GM12878 (cell line): ENCODE results near the gene FRAS1. TPM values are rescaled to one million over a fixed set of nuclear protein-coding genes. Genes with fewer than 3 reads are reported as not detected.

Experiments used
- ATAC-seq: fragments of 200-7000 bp; cut with Tn5 transposase; 3 replicates; pipeline ENCODE4 v1.9.1; 2020; ENCODE audit warnings: mild to moderate bottlenecking, moderate library complexity
- BruUV-seq: library from RNA; stranded (reverse); fragments of 400-500 nt; replicated peaks from 2 replicates; lab custom pipeline; 2021; lab: Mats Ljungman, UMichigan
- CTCF ChIA-PET: fragments of 300-600 bp; sonication (Branson Sonifier 250); formaldehyde crosslinking; extraction: SDS; loops from one replicate; lab custom pipeline; 2021; ENCODE audit warnings: inconsistent platforms; lab: Yijun Ruan, JAX
- POLR2A ChIA-PET: fragments of 350-600 bp; formaldehyde crosslinking; extraction: SDS; loops from one replicate; lab custom pipeline; 2021; ENCODE audit warnings: inconsistent platforms; lab: Charles Lee
- RAD21 ChIA-PET: fragments of 300-600 bp; sonication (Branson Sonifier 250); formaldehyde crosslinking; loops from one replicate; lab custom pipeline; 2023; ENCODE audit warnings: antibody characterized with exemption; ENCODE audit not compliant: unreplicated experiment; lab: Charles Lee
- SMC1A ChIA-PET: fragments of 300-600 bp; sonication (Branson Sonifier 250); formaldehyde crosslinking; loops from one replicate; lab custom pipeline; 2023; ENCODE audit not compliant: unreplicated experiment, uncharacterized antibody; lab: Charles Lee
- DNase-seq: peaks from one replicate; pipeline ENCODE4 v3.0.0-alpha.2; 2011; ENCODE audit warnings: low read depth, low spot score
- FAIRE-seq: peaks from 3 replicates; lab custom pipeline; 2011; peaks lifted over from hg19 to GRCh38; lab: Jason Lieb, UNC
- H2AFZ ChIP-seq: 2 replicates; pipeline ENCODE4 v1.6.0; 2011; ENCODE audit warnings: low read depth, low read length, control low read depth; ENCODE audit not compliant: control insufficient read depth
- H3K27ac ChIP-seq: 2 replicates; pipeline ENCODE4 v1.5.1; 2011; ENCODE audit warnings: control low read depth; ENCODE audit not compliant: control insufficient read depth, insufficient read depth
- H3K27me3 ChIP-seq, 2 experiments: replicated peaks in 1 of 2; 2 replicates each; pipeline versions ENCODE4 v1.6.0 to v1.6.1; 2011; ENCODE audit warnings: low read length in 1 of 2; ENCODE audit not compliant: control insufficient read depth in 2 of 2, insufficient read depth in 2 of 2
- H3K36me3 ChIP-seq, 2 experiments: 2 replicates each; pipeline ENCODE4 v1.5.1; 2011; ENCODE audit warnings: low read length in 1 of 2; ENCODE audit not compliant: control insufficient read depth in 2 of 2, insufficient read depth in 2 of 2
- H3K4me1 ChIP-seq: 2 replicates; pipeline ENCODE4 v1.6.1; 2011; ENCODE audit warnings: mild to moderate bottlenecking, low read length, moderate library complexity, mixed read lengths; ENCODE audit not compliant: control insufficient read depth, insufficient read depth
- H3K4me2 ChIP-seq: 2 replicates; pipeline ENCODE4 v1.6.0; 2011; ENCODE audit warnings: control low read depth; ENCODE audit not compliant: control insufficient read depth, insufficient read depth
- H3K4me3 ChIP-seq: fragments of 200-600 bp; sonication (generic); 2 replicates; pipeline ENCODE4 v1.5.1; 2016
- H3K79me2 ChIP-seq: 2 replicates; pipeline ENCODE4 v1.6.0; 2011; ENCODE audit warnings: low read length; ENCODE audit not compliant: control insufficient read depth, insufficient read depth
- H3K9ac ChIP-seq: 2 replicates; pipeline ENCODE4 v1.8.0; 2011; ENCODE audit warnings: low read length, control low read depth, mixed read lengths; ENCODE audit not compliant: control insufficient read depth, insufficient read depth
- H3K9me3 ChIP-seq: replicated peaks from 3 replicates; pipeline ENCODE4 v1.5.1; 2011; ENCODE audit warnings: mild to moderate bottlenecking, low read length; ENCODE audit not compliant: control insufficient read depth, insufficient read depth
- H4K20me1 ChIP-seq: 2 replicates; pipeline ENCODE4 v1.6.0; 2011; ENCODE audit not compliant: control insufficient read depth, insufficient read depth
- KLF5 ChIP-seq: fragments of 450-650 bp; IDR thresholded peaks from 2 replicates; pipeline ENCODE4 v1.6.1; 2014; ENCODE audit warnings: mild to moderate bottlenecking; ENCODE audit not compliant: partially characterized antibody
- LARP7 ChIP-seq: fragments of 450-650 bp; IDR thresholded peaks from 2 replicates; pipeline ENCODE4 v1.6.1; 2017; ENCODE audit warnings: mild to moderate bottlenecking
- MLLT1 ChIP-seq: fragments of 450-650 bp; IDR thresholded peaks from 2 replicates; pipeline ENCODE4 v1.6.1; 2016; ENCODE audit warnings: mild to moderate bottlenecking
- RUNX3 ChIP-seq: IDR thresholded peaks from 2 replicates; pipeline ENCODE4 v1.6.1; 2012; ENCODE audit warnings: low read length, inconsistent platforms
- ZBTB33 ChIP-seq: fragments of 450-650 bp; IDR thresholded peaks from 2 replicates; pipeline ENCODE4 v1.6.1; 2017; ENCODE audit warnings: mild to moderate bottlenecking
- WGBS: methylation state at CpG from one replicate; pipeline ENCODE4 v1.1.6; 2016; ENCODE audit warnings: low lambda C conversion rate; ENCODE audit not compliant: insufficient replicate concordance, insufficient coverage; ENCODE audit errors: missing lambda C conversion rate; 5-methylcytosine and 5-hydroxymethylcytosine counted together
- in situ Hi-C: fragments of 300-500 bp; cut with MboI; formaldehyde crosslinking; loops from 9 replicates; pipeline ENCODE4 v1.14.3; 2018; ENCODE audit warnings: mixed read lengths
- intact Hi-C: fragments of 100-400 bp; cut with micrococcal nuclease; formaldehyde crosslinking; loops from one replicate; pipeline ENCODE4 v1.14.2; 2022; ENCODE audit not compliant: unreplicated experiment
- polyA plus RNA-seq, 11 experiments: library from polyadenylated mRNA; depleted of rRNA in 4 of 11; unstranded in 6 of 11; stranded (reverse) in 5 of 11; fragments of >200 nt; fragmentation: Nextera tagmentation in 4 of 11; fragmentation: Illumina TruSeq in 1 of 11; extraction: Ambion mirVana in 4 of 11; extraction: Trizol in 1 of 11; gene quantifications; 1 replicate in 1 of 11; 2 replicates in 10 of 11; pipeline versions ENCODE4 v1.2.1 to v1.2.3, GENCODE V29; 2011 to 2016; ENCODE audit warnings: inconsistent platforms in 2 of 11, missing spikeins in 2 of 11, low read depth in 1 of 11
- total RNA-seq, 4 experiments: library from RNA; depleted of rRNA in 3 of 4; stranded (reverse); fragments of >200 nt in 3 of 4; fragmentation: Illumina TruSeq in 1 of 4; extraction: Trizol in 1 of 4; gene quantifications; 2 replicates each; pipeline versions ENCODE4 v1.2.1 to v1.2.3, GENCODE V29; 2013 to 2021
- TF ChIP-seq, protein P1 (sequence below): fragments of 450-650 bp; formaldehyde crosslinking; IDR thresholded peaks from 2 replicates; pipeline ENCODE4 v1.4.0; 2020; ENCODE audit warnings: mild to moderate bottlenecking, moderate library complexity

Gene FRAS1
- total and polyA plus RNA-seq, 10 of the 15 experiments (the other 5 are each of a cell fraction or from before 2014, with no cell fraction given) = 0.08 to 11.7 (median 0.20) TPM

- TF ChIP-seq, protein P1, sequence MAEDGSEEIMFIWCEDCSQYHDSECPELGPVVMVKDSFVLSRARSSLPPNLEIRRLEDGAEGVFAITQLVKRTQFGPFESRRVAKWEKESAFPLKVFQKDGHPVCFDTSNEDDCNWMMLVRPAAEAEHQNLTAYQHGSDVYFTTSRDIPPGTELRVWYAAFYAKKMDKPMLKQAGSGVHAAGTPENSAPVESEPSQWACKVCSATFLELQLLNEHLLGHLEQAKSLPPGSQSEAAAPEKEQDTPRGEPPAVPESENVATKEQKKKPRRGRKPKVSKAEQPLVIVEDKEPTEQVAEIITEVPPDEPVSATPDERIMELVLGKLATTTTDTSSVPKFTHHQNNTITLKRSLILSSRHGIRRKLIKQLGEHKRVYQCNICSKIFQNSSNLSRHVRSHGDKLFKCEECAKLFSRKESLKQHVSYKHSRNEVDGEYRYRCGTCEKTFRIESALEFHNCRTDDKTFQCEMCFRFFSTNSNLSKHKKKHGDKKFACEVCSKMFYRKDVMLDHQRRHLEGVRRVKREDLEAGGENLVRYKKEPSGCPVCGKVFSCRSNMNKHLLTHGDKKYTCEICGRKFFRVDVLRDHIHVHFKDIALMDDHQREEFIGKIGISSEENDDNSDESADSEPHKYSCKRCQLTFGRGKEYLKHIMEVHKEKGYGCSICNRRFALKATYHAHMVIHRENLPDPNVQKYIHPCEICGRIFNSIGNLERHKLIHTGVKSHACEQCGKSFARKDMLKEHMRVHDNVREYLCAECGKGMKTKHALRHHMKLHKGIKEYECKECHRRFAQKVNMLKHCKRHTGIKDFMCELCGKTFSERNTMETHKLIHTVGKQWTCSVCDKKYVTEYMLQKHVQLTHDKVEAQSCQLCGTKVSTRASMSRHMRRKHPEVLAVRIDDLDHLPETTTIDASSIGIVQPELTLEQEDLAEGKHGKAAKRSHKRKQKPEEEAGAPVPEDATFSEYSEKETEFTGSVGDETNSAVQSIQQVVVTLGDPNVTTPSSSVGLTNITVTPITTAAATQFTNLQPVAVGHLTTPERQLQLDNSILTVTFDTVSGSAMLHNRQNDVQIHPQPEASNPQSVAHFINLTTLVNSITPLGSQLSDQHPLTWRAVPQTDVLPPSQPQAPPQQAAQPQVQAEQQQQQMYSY = no peak
- no peak for TF ChIP-seq KLF5
- TF ChIP-seq, all 136 proteins: peak for 0
Observed at GRCh38 chr4:78039678-78040077, 17.4 kb upstream of the FRAS1 start (continued).

DNA sequence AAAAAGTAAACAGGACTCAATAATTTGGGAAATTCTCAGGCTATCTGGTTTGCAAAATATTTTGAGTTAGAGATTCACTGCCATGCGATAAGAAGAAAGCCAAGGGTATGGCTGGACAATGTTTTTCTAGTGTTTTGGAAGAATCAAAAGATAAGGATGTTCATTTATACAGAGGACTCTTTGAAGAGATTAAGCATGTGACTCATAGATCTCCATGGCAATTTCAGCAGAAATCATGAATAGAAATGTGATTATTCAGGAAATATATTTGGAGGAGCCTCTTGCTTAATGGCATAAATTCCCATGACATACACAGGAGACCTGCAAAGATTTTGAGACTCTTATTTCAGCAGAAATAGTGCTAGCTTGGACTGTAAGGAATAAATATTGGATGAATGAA, 16.7 kb upstream of the FRAS1 start:
- no peak for FAIRE-seq

More for the DNA sequence above, 16.7 kb upstream of the FRAS1 start:
- in situ Hi-C loops = no loop called here
- no TSS peak for BruUV-seq
- no peak overlapping the region for H3K27ac ChIP-seq
- no peak for DNase-seq
- H2AFZ ChIP-seq = no peak overlapping the region
- no peak overlapping the region for H3K9ac ChIP-seq
- TF ChIP-seq KLF5 (no peak), RUNX3 (no peak), LARP7 (no peak), ZBTB33 (no peak), MLLT1 (no peak)
- H3K9me3 ChIP-seq = no peaks in the 10 kb centered on the region
- ChIA-PET POLR2A (no interaction called here), SMC1A (no interaction called here), RAD21 (no interaction called here), CTCF (no interaction called here)
- no peak for ATAC-seq
- intact Hi-C loops = no loop called here
- WGBS = 72% methylated on average over 1 of the region's 1 CpG
- H3K79me2 ChIP-seq = no peaks in the 10 kb centered on the region
- H4K20me1 ChIP-seq = no peaks in the 10 kb centered on the region
- H3K4me1 ChIP-seq = no peaks in the 10 kb centered on the region
- no peak overlapping the region for H3K4me2 ChIP-seq
- peaks cover 0 to 2% of the 10 kb centered on the region in 2 experiments; a peak in 1 of 4 replicates for H3K27me3 ChIP-seq
- no peaks in the 10 kb centered on the region for H3K36me3 ChIP-seq
- no peak overlapping the region for H3K4me3 ChIP-seq
